NCI-H1048 (cell line): ENCODE data around the gene EP400.
"Not testable (repeated sequence)": the region's sequence is repeated elsewhere in the genome, so short reads cannot be mapped to it uniquely, and the experiment has no call there.

Experiments used
- DNase-seq: peaks from one replicate; lab custom pipeline; 2025; lab: John Stamatoyannopoulos, UW

EP400 gene

DNA sequence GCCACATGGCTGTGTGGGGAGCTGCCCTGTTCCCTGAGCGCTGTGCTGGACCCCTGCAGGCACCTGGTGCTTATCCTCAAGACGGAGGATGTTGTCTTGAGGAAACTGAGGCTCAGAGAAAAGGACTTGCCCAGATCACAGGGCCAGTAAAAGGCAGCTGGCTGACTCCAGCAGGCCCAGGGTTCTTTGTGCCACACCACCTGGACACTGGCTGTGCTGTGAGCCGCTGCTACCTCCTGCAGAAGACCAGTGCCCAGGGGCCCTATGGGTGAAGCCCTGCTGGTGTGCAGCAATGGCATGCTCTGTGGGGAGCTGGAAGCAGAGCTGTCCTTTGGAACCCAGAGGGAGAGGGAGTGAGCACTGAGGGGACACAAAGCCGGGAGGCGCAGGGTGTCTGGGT, 118.5 kb downstream of the EP400 start:
- no peak for DNase-seq

DNA sequence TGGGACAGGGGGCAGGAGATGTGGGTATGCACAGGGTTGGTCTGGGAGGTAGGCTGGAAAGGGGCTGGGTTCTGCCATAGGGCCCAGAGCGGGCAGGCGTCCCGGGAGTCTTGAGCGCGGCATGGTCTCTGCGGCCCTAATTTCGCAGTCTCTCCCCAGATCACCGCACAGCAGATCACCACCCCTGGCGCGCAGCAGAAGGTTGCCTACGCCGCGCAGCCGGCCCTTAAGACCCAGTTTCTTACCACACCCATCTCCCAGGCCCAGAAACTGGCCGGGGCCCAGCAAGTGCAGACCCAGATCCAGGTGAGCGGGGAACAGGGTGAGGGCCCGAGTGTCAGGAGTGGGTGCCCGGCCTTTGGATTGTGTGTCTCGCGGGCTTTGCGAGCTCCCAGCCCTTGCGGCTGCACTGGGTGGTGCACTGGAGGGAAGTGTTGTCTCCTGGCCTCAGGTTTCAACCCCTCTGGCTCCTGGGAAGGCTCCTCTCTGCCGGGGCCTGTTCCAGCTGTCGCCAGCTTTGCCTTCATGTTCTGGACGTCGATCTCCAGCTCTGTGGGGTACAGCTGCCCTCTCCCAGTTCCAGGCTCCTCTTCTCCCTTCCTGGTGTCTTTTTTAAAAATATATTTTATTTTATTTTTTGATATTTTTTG, 119.7 kb downstream of the EP400 start:
- no peak for DNase-seq

DNA sequence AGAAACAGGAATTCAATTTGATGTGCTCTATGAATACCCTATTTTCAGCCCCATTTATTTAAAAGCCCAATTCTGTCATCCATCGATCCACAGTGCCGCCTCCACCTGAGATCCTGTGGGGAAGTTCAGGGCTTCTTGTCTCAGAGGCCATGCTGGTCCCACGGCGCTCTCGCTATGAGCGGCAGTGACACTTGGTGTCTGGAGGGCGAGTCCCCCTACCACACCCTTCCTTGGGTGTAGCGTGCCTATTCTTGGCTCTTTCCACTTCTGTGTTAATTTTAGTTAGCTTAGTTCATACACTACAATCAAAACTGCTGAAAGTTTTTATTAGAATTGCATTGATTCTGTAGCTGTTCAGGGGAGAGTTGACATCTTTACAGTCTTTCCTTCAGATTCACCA, 120.6 kb downstream of the EP400 start:
- DNase-seq = no peak

DNA sequence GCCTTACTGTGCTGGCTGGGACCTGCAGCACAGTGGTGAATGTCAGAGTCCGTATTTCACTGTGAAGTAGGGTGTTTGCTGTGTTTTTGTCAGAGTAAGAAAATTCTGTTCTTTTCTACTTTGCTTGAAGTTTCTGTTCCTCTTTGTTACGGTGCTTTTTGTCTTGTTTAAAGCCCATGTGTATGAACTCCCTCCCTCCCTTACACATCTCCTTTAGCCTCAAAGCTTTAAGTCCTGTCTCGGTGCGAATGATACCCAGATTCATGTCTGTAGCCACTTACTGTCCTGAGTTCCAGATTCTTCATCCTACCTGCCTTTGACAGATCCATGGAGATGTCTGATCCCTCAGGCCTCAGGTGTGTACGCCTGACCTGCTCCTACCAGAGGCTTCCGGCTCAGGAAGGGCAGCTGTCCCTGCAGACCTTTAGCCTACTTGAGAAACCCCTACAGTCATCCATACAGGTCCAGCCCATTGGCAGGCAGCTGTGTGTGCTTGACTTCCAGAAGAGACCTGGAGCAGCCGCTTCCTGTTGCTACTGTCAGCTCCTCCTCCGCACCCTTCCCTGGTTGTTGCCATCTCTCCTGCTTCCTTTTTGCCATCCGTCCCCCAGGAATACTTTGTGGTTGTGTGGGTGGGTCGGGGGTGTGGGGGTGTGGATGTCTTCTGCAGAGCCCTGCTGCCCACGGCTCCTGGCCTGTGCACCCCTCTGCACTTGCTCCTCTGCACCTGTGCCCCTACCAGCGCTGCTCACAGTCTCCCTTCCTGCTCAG, 121.5 kb downstream of the EP400 start:
- DNase-seq = no peak

DNA sequence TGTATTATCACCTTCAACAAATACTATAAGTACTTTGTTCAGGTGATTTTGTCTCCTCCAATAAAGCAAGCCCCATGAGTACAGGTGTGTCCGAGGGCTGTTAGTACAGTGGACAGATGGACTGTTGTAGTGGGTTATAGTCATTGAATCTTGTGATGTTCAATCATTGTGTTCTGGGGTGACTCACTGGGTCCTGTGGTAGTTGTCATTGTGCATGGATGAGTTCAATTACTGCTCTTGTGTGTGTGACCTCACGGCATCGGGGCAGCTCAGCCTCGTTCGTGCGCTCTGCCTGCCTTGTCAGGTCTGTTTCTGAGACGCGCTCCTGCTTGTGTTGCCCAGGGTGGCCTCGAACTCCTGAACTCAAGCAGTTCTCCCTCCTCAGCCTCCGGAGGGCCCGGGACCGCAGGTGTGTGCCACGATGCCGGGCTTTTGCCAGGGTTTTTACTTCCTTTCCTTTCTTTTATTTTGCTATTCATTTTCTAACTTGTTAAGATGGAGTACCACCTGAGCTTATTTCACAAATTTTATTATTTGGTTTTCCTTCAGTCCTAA, 122.2 kb downstream of the EP400 start:
- no peak for DNase-seq

DNA sequence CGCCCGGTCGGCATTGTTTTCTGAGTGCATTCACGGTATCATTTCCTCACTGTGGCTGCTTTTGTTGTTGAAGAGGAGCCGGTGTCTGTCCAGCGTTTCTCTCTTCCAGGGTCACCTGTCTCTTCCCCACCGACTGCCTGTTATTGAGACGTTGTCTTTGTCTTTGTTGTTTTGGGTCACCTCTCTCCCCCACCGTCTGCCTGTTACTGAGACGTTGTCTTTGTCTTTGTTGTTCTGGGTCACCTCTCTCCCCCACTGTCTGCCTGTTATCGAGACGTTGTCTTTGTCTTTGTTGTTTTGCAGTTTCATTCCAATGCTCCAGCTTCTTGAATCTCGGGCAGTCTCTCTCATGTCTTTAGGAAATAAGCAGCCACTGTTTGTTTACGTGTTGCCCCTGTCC, 124.5 kb downstream of the EP400 start:
- no peak for DNase-seq

- DNase-seq = no peak
These were observed 125.4 kb downstream of the EP400 start for GRCh38 chr12:132075026-132075713.

- no peak for DNase-seq
These were observed 126.2 kb downstream of the EP400 start for GRCh38 chr12:132075714-132076553.

DNA sequence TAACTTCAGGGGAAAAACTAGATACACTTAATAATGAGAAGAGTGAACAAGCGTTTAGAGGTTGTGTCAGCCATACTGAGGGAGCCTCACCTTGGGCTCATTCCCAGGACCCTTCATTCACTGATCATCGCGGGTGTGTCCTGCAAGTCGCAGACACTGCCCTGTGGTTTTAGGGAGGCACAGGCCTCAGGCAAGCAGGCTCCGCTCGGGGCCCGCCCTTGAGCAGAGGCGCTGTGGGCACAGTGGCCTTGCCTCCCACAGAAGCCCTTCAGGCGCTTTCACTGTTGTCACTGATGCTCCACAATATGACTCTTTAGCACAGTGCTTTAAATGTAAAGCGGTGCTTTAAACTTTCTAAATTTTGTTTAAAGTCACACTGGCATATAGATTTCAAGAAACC, 127.0 kb downstream of the EP400 start:
- DNase-seq = no peak

- DNase-seq = no peak
These were observed 127.8 kb downstream of the EP400 start for GRCh38 chr12:132077322-132078100.

DNA sequence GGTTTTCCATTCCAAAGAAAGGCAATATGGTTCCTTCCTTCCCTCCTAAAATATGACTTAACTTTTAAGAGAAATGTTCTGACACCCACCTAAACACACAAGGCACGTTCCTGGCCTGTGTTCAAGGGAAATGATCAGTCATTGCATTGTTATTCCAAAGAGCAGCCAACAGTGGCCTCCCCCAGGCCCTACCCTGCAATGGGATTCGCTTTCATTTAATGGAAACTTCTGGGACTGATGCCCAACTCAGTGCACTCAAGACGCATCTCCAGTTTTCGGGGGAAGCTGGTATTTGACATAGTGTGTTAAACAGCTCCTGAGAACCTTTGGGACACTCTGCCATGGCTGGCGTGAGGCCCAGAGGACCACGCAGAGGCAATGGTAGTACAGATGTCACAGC, 128.4 kb downstream of the EP400 start:
- DNase-seq = no peak

DNA sequence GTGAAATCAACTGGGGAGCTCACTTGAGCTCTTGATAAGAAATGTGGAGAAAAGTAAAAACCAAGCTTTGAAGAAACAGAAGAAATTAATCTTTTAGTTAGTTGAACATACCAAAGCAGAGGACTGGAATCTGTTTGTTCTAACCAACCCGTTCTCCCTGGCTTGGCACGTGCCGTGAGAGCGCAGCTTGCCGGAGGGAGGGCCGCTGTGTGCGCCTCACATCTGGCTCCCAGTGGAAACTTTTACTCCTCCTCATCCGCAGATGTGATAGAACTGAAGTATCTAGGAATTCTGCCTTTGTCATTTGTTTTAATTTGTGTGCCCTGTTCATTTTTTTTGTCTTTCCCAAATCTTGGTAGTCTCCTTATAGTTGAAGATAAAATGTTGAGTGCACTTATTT, 129.5 kb downstream of the EP400 start:
- no peak for DNase-seq

DNA sequence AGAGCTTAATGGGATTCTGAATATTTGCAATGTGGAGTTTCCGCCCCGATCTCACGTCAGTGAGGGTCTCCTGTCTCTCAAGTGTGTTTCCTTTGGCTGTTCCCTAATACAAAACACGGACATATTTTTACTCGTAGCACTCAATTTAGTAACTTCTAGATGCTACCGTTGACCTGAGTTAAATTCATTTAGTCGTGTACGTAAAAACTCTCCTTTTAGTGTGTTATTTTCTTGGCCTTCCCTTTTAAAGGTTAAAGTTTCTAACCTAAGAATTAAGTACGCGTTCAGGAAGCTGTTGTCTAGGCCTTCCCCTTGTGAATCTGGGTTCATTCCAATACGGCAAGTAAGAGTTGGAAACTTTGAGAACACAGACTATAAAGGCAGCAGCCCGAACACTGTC, 130.0 kb downstream of the EP400 start:
- DNase-seq = no peak

DNA sequence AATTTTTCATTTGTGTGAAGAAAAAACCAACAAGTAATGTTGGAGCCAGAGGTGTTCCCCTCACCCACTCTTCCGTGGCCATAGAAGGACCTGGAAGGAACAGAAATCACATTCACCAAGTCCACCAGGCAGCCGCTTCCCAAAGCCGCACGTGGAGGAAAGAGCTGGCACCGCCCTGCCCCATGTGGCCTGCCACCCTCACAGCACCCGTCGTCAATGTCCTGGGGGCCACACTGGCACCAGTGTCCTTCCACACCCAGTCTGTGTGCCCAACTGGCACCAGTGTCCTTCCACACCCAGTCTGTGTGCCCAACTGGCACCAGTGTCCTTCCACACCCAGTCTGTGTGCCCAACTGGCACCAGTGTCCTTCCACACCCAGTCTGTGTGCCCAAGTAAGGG, 130.8 kb downstream of the EP400 start:
- not testable (repeated sequence) for DNase-seq

- no peak for DNase-seq
These were observed 131.7 kb downstream of the EP400 start for GRCh38 chr12:132081423-132081822.

DNA sequence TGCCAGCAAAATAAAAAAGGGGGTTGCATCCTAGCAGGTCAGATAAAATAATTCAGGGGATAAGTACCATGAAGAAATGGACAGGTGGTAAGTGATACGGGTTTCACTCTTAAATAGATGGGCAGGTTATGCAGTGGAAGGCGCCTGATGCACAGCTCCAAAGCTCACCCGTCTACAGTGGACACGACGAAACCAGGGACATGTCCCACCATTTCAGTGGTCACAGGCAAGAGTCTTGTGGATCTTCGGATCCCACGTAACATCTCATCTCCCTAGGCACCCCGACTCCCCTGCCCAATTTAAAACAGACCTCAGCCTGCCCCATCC, 133.8 kb downstream of the EP400 start:
- no peak for DNase-seq

- DNase-seq = peak; percentile 75
These were observed 134.3 kb downstream of the EP400 start for GRCh38 chr12:132083941-132084620.

GRCh38 chr12:132084621-132085290, 135.0 kb downstream of the EP400 start:
- no peak for DNase-seq

GRCh38 chr12:132085291-132085635, 135.5 kb downstream of the EP400 start:
- DNase-seq = no peak

GRCh38 chr12:132089407-132089910, 139.7 kb downstream of the EP400 start:
- DNase-seq = no peak
